Activated naive CD4-positive, alpha-beta T cell (primary cell): ENCODE measurements around the gene SLIRP.
A peak's percentile ranks its signal among the peaks of the same experiment; 100 is the strongest.
"Not testable (repeated sequence)": the region's sequence is repeated elsewhere in the genome, so short reads cannot be mapped to it uniquely, and the experiment has no call there.

Experiments used
- DNase-seq, 4 experiments: peaks; one replicate each; lab custom pipeline; 2025; lab: John Stamatoyannopoulos, UW

Gene SLIRP

GRCh38 chr14:77707724-77708408 is at the start of gene SLIRP, which contains the start of gene ALKBH1:
Gene SLIRP (plus strand): TSS chr14:77708103. CDS start chr14:77708112, 9 bp downstream.
Gene ALKBH1 (minus strand): TSS chr14:77708023. CDS start chr14:77708004, 19 bp downstream.
- DNase-seq, result peak; percentile 61 to 82 (median 69)

GRCh38 chr14:77659831-77660230 is 48.1 kb upstream of the SLIRP start:
- DNase-seq, result no peak

- no peak for DNase-seq
Measured at GRCh38 chr14:77660754-77661153, 47.1 kb upstream of the SLIRP start.

- DNase-seq, result not testable (repeated sequence)
Measured at GRCh38 chr14:77661562-77661961, 46.3 kb upstream of the SLIRP start.

- DNase-seq, result no peak
Measured at GRCh38 chr14:77663293-77663692, 44.6 kb upstream of the SLIRP start.

GRCh38 chr14:77667331-77667730 is 40.6 kb upstream of the SLIRP start:
- DNase-seq, result no peak

GRCh38 chr14:77673193-77673592 is 34.7 kb upstream of the SLIRP start:
- no peak for DNase-seq

- DNase-seq, result no peak
Measured at GRCh38 chr14:77674931-77675330, 33.0 kb upstream of the SLIRP start.

GRCh38 chr14:77681196-77682157 is 26.4 kb upstream of the SLIRP start:
- DNase-seq, result no peak

- DNase-seq, result no peak
Measured at GRCh38 chr14:77682158-77682553, 25.7 kb upstream of the SLIRP start.

GRCh38 chr14:77691259-77691658 is 16.6 kb upstream of the SLIRP start:
- no peak for DNase-seq

GRCh38 chr14:77707355-77707723 is 564 bp upstream of the SLIRP start:
- no peak for DNase-seq

GRCh38 chr14:77708749-77709148 is 846 bp downstream of the SLIRP start:
- no peak for DNase-seq

- DNase-seq, result no peak
Measured at GRCh38 chr14:77709412-77709811, 1.5 kb downstream of the SLIRP start.

GRCh38 chr14:77710364-77710763 is 2.5 kb downstream of the SLIRP start:
- DNase-seq, result no peak

GRCh38 chr14:77714926-77715325 is 7.0 kb downstream of the SLIRP start:
- no peak for DNase-seq

- DNase-seq, result no peak
Measured at GRCh38 chr14:77717608-77718305, 9.9 kb downstream of the SLIRP start.

GRCh38 chr14:77721437-77721836 is 13.5 kb downstream of the SLIRP start:
- no peak for DNase-seq

- no peak for DNase-seq
Measured at GRCh38 chr14:77722301-77722700, 14.4 kb downstream of the SLIRP start.

- DNase-seq, result no peak
Measured at GRCh38 chr14:77730976-77731497, 23.1 kb downstream of the SLIRP start.

GRCh38 chr14:77738559-77739250 is 30.8 kb downstream of the SLIRP start:
- DNase-seq, result no peak

- DNase-seq, result no peak
Measured at GRCh38 chr14:77741438-77741837, 33.5 kb downstream of the SLIRP start.
